ENCODE results near the gene DNM1L. TPM values are rescaled to one million over a fixed set of nuclear protein-coding genes. Genes with fewer than 3 reads are reported as not detected.

Gene DNM1L
- total RNA-seq, 1 experiment from 2014 or later, result 79.8 TPM

DNA sequence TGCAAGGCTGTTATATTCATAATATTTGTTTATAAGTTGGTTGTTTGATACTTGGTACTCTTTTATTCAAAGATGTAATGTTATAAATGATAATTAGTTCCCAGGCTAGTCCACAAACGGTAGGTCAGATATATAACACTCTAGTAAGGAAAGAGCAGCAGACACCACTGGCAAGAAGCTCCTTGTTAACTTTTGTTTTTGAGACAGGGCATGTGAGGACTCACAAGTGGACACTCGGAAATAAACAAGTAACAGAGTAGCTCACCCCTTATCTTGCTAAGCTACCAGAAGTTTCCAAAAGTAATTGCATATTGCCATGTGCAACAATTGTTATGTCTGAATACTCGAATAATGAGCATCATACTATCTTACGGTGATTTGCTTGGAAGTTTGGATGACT is 115.2 kb downstream of the DNM1L start:
- no peak overlapping the region for H2AK5ac ChIP-seq (ENCODE audit: insufficient read length, low read length)
- no peak overlapping the region for H3K9ac ChIP-seq (ENCODE audit: extremely low read depth, insufficient read length, low read length)
- H3K27me3 ChIP-seq (ENCODE audit: insufficient read depth, low read length), result no peaks in the 10 kb centered on the region; the same call in 1 of the 2 replicates
- no CpG with 5 or more reads among the region's 4 CpGs for WGBS (ENCODE audit: extremely low coverage, insufficient read length, low lambda C conversion rate)
- H3K79me1 ChIP-seq (ENCODE audit: insufficient read depth, low read depth, low read length, poor library complexity, severe bottlenecking), result no peaks in the 10 kb centered on the region
- Mint-ChIP-seq H3K36me3 (ENCODE audit: insufficient read depth in 1 of 3, low read depth in 3 of 3) (peaks cover 0 to 28% (median 7%) of the 10 kb centered on the region in 3 experiments; a peak in 6 of 7 replicates), H3K4me3 (no peak overlapping the region), H3K27ac (no peak overlapping the region), H3K4me1 (no peaks in the 10 kb centered on the region), H3K9me3 (no peaks in the 10 kb centered on the region), H3K27me3 (ENCODE audit: low read depth) (no peaks in the 10 kb centered on the region)
- H2BK15ac ChIP-seq (ENCODE audit: low read depth, low read length), result no peak overlapping the region
- no peak overlapping the region for H3K27ac ChIP-seq (ENCODE audit: insufficient read length, low read depth, low read length)
- H3K79me2 ChIP-seq (ENCODE audit: insufficient read depth, low read length), result no peaks in the 10 kb centered on the region
- H2BK12ac ChIP-seq (ENCODE audit: insufficient read length, low read depth, low read length), result no peak overlapping the region
- no peak overlapping the region for H4K5ac ChIP-seq (ENCODE audit: insufficient read length, low read depth, low read length)
- no peak overlapping the region for H3K14ac ChIP-seq (ENCODE audit: insufficient read depth, low read length)
- no peak overlapping the region for H2BK120ac ChIP-seq (ENCODE audit: low read depth, low read length, poor library complexity, severe bottlenecking)
- no peak overlapping the region for H2AFZ ChIP-seq (ENCODE audit: low read length)
- no peak for DNase-seq
- H4K20me1 ChIP-seq (ENCODE audit: control insufficient read depth, insufficient read depth, insufficient read length), result no peaks in the 10 kb centered on the region
- no peak overlapping the region for H3T11ph ChIP-seq (ENCODE audit: low read length)
- no peak overlapping the region for H2BK20ac ChIP-seq (ENCODE audit: low read depth, low read length, poor library complexity, severe bottlenecking)
- H3K4me2 ChIP-seq (ENCODE audit: insufficient read depth, insufficient read length, low read length), result no peak overlapping the region
- no peak overlapping the region for H3K18ac ChIP-seq (ENCODE audit: insufficient read length, low read depth, low read length)
- H3K23me2 ChIP-seq (ENCODE audit: insufficient read length, low read depth, low read length, poor library complexity, severe bottlenecking), result no peaks in the 10 kb centered on the region
- TF ChIP-seq, protein P1, sequence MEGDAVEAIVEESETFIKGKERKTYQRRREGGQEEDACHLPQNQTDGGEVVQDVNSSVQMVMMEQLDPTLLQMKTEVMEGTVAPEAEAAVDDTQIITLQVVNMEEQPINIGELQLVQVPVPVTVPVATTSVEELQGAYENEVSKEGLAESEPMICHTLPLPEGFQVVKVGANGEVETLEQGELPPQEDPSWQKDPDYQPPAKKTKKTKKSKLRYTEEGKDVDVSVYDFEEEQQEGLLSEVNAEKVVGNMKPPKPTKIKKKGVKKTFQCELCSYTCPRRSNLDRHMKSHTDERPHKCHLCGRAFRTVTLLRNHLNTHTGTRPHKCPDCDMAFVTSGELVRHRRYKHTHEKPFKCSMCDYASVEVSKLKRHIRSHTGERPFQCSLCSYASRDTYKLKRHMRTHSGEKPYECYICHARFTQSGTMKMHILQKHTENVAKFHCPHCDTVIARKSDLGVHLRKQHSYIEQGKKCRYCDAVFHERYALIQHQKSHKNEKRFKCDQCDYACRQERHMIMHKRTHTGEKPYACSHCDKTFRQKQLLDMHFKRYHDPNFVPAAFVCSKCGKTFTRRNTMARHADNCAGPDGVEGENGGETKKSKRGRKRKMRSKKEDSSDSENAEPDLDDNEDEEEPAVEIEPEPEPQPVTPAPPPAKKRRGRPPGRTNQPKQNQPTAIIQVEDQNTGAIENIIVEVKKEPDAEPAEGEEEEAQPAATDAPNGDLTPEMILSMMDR (conservative IDR thresholded peaks at IDR 0.05), result no peak
- no peak overlapping the region for H3K56ac ChIP-seq (ENCODE audit: insufficient read length, low read depth, low read length)
- no peak overlapping the region for H4K91ac ChIP-seq (ENCODE audit: insufficient read length, low read depth, low read length)
- no peak overlapping the region for H4K8ac ChIP-seq (replicated peaks; ENCODE audit: insufficient read length, low read depth, low read length)
- no peaks in the 10 kb centered on the region for H3K4me1 ChIP-seq (ENCODE audit: insufficient read depth, low read length)
- H2BK5ac ChIP-seq (ENCODE audit: insufficient read length, low read length), result no peak overlapping the region
- no peaks in the 10 kb centered on the region for H3K9me3 ChIP-seq (ENCODE audit: control insufficient read depth, low read depth, low read length)
- H3K23ac ChIP-seq (ENCODE audit: insufficient read length, low read depth, low read length), result no peak overlapping the region
- no peak overlapping the region for H3K4ac ChIP-seq (ENCODE audit: low read depth, low read length)

Other genes starting within 250 kb of the DNM1L start
- 41.4 and 44.5 TPM in 2 replicates for gene YARS2, start 76.6 kb downstream of the DNM1L start, total RNA-seq (2021)
- 18.2 and 18.4 TPM in 2 replicates for gene PKP2, start 217.5 kb downstream of the DNM1L start, total RNA-seq (2021)

All from H9 (cell line).